ENCODE data around the gene OXCT2. TPM values are rescaled to one million over a fixed set of nuclear protein-coding genes. Genes with fewer than 3 reads are reported as not detected.

The OXCT2 gene
- total and polyA plus RNA-seq, 9 of the 15 experiments (the other 6 are each of a cell fraction or from before 2014, with no cell fraction given): 0.08 to 0.64 (median 0.22) TPM; not detected in 2

GRCh38 chr1:39791838-39792237 is 20.7 kb upstream of the OXCT2 start:
- Histone ChIP-seq H3K9me1 (ENCODE audit: control insufficient read depth, insufficient read depth, low read length) (no peaks in the 10 kb centered on the region), H2AFZ (ENCODE audit: low read depth, low read length) (no peak overlapping the region), H3K4me2 (ENCODE audit: insufficient read depth, low read length) (no peak overlapping the region), H3K4me3 (no peak overlapping the region), H3K4me1 (replicated peaks in 1 of 2; ENCODE audit: control insufficient read depth in 2 of 2, insufficient read depth in 2 of 2, low read length in 2 of 2) (peaks cover 0 to 22% of the 10 kb centered on the region in 2 experiments; a peak in 4 of 5 replicates), H3K27me3 (ENCODE audit: control insufficient read depth in 2 of 2, insufficient read depth in 2 of 2, low read length in 2 of 2) (no peaks in the 10 kb centered on the region; a peak in 1 of 5 replicates), H3K9me3 (replicated peaks; ENCODE audit: control insufficient read depth, insufficient read depth, low read depth, low read length) (no peaks in the 10 kb centered on the region), H3K9ac (ENCODE audit: insufficient read depth in 1 of 2, low read depth in 2 of 2, low read length in 2 of 2) (no peak overlapping the region), H3K27ac (ENCODE audit: extremely low read depth, low read depth, low read length) (no peak overlapping the region), H4K20me1 (replicated peaks; ENCODE audit: control insufficient read depth, insufficient read depth, low read length) (no peaks in the 10 kb centered on the region), H3K79me2 (ENCODE audit: control insufficient read depth, insufficient read depth, low read length) (no peaks in the 10 kb centered on the region), H3K36me3 (ENCODE audit: control insufficient read depth, insufficient read depth, low read length) (no peaks in the 10 kb centered on the region)
- ChIA-PET POLR2A (interaction anchor here (0.6 to 1.6 kb wide), 3 partner anchors 27 to 316 kb away, joined by 3 to 4 read pairs (median 4); no protein-coding TSS in a partner anchor), CTCF (ENCODE audit: low intra/inter-chr PET ratio) (no interaction called here)
- intact Hi-C loops (cut with micrococcal nuclease): no loop called here
- BruUV-seq (replicated peaks): no TSS peak
- TF ChIP-seq ZNF253 (CRISPR knock-in tag; conservative IDR thresholded peaks at IDR 0.05) (no peak), ETS1 (conservative IDR thresholded peaks at IDR 0.05; ENCODE audit: control insufficient read depth, low read depth, low read length) (no peak), ZNF436 (CRISPR knock-in tag; IDR thresholded peaks at IDR 0.05) (no peak)
- ATAC-seq: no peak
- in situ Hi-C loops (cut with MboI): no loop called here
- DNase-seq (ENCODE audit: extremely low read depth in 1 of 4, low spot score in 3 of 4): no peak
- WGBS (ENCODE audit: insufficient coverage, low coverage, missing lambda C conversion rate): 56% methylated on average over 2 of the region's 2 CpGs
- no peak for FAIRE-seq

GRCh38 chr1:39789571-39790110 is 18.5 kb upstream of the OXCT2 start:
- Histone ChIP-seq H4K20me1 (replicated peaks; ENCODE audit: control insufficient read depth, insufficient read depth, low read length) (no peaks in the 10 kb centered on the region), H3K27ac (ENCODE audit: extremely low read depth, low read depth, low read length) (peak overlapping the region; percentile 69), H3K79me2 (ENCODE audit: control insufficient read depth, insufficient read depth, low read length) (no peaks in the 10 kb centered on the region), H2AFZ (ENCODE audit: low read depth, low read length) (peak overlapping the region; percentile 97), H3K4me2 (ENCODE audit: insufficient read depth, low read length) (peak overlapping the region; percentile 87), H3K27me3 (ENCODE audit: control insufficient read depth in 2 of 2, insufficient read depth in 2 of 2, low read length in 2 of 2) (peaks cover 0 to 5% of the 10 kb centered on the region in 2 experiments; a peak in 1 of 5 replicates), H3K9me3 (replicated peaks; ENCODE audit: control insufficient read depth, insufficient read depth, low read depth, low read length) (no peaks in the 10 kb centered on the region), H3K9ac (ENCODE audit: insufficient read depth in 1 of 2, low read depth in 2 of 2, low read length in 2 of 2) (peak overlapping the region; percentile 50 to 97), H3K36me3 (ENCODE audit: control insufficient read depth, insufficient read depth, low read length) (no peaks in the 10 kb centered on the region), H3K4me3 (peak overlapping the region; percentile 61), H3K9me1 (ENCODE audit: control insufficient read depth, insufficient read depth, low read length) (no peaks in the 10 kb centered on the region), H3K4me1 (replicated peaks in 1 of 2; ENCODE audit: control insufficient read depth in 2 of 2, insufficient read depth in 2 of 2, low read length in 2 of 2) (peaks cover 0 to 22% of the 10 kb centered on the region in 2 experiments; a peak in 4 of 5 replicates)
- in situ Hi-C loops (cut with MboI): no loop called here
- ChIA-PET CTCF (ENCODE audit: low intra/inter-chr PET ratio) (no interaction called here), POLR2A (interaction anchor here (0.6 kb wide), 1 partner anchor 17 kb away, joined by 3 read pairs; no protein-coding TSS in a partner anchor)
- WGBS (ENCODE audit: insufficient coverage, low coverage, missing lambda C conversion rate): 64% methylated on average over 15 of the region's 15 CpGs
- intact Hi-C loops (cut with micrococcal nuclease): no loop called here
- no peak for ATAC-seq
- FAIRE-seq: peak; percentile 48
- BruUV-seq (replicated peaks): no TSS peak
- no peak for DNase-seq (ENCODE audit: extremely low read depth in 1 of 4, low spot score in 3 of 4)
- TF ChIP-seq HNRNPLL (IDR thresholded peaks at IDR 0.05; ENCODE audit: low read depth, low read length, poor library complexity, severe bottlenecking) (peak; percentile 14), KAT7 (CRISPR knock-in tag; IDR thresholded peaks at IDR 0.05; ENCODE audit: borderline replicate concordance) (peak; percentile 62; the same call in 1 of the 2 replicates), ZNF184 (CRISPR knock-in tag; IDR thresholded peaks at IDR 0.05) (no peak), MYNN (IDR thresholded peaks at IDR 0.05) (0 out of 2 replicates have a peak, but pooled peaks have one; percentile 8), MYNN (CRISPR knock-in tag; IDR thresholded peaks at IDR 0.05) (no peak), RFX7 (CRISPR knock-in tag; IDR thresholded peaks at IDR 0.05) (no peak), EZH2 (IDR thresholded peaks at IDR 0.05; ENCODE audit: borderline replicate concordance, low read depth, low read length) (no peak), E2F5 (CRISPR knock-in tag; IDR thresholded peaks at IDR 0.05) (no peak), PHTF2 (CRISPR knock-in tag; IDR thresholded peaks at IDR 0.05) (no peak), KLF10 (CRISPR knock-in tag; IDR thresholded peaks at IDR 0.05) (no peak), POLR2G (IDR thresholded peaks at IDR 0.05; ENCODE audit: low read depth, low read length) (no peak), ZNF263 (CRISPR knock-in tag; IDR thresholded peaks at IDR 0.05; ENCODE audit: borderline replicate concordance) (peak; percentile 11; the same call in 1 of the 2 replicates)

Measured in K562 (cell line).